IPS-20b (cell line): ENCODE data around the gene GAK.

Experiments used
- H3K27ac ChIP-seq: one replicate; pipeline ENCODE4 v1.5.1; 2013; ENCODE audit warnings: low read length
- H3K27me3 ChIP-seq: 2 replicates; pipeline ENCODE4 v1.6.1; 2013; ENCODE audit warnings: mild to moderate bottlenecking, low read length, inconsistent platforms; ENCODE audit not compliant: insufficient read depth
- H3K36me3 ChIP-seq: 2 replicates; pipeline ENCODE4 v1.6.1; 2013; ENCODE audit warnings: low read depth, mild to moderate bottlenecking, inconsistent platforms, low read length, moderate library complexity; ENCODE audit not compliant: insufficient read depth
- H3K4me1 ChIP-seq: 2 replicates; pipeline ENCODE4 v1.6.1; 2013; ENCODE audit warnings: mild to moderate bottlenecking, control low read depth, inconsistent platforms, low read length, moderate library complexity; ENCODE audit not compliant: insufficient read depth
- H3K4me3 ChIP-seq: 2 replicates; pipeline ENCODE4 v1.5.1; 2013; ENCODE audit warnings: mild to moderate bottlenecking, low read length, inconsistent platforms
- H3K9ac ChIP-seq: 2 replicates; pipeline ENCODE4 v1.6.1; 2013; ENCODE audit warnings: low read depth, mild to moderate bottlenecking, inconsistent platforms, low read length, moderate library complexity
- H3K9me3 ChIP-seq: 2 replicates; pipeline ENCODE4 v1.6.1; 2013; ENCODE audit warnings: mild to moderate bottlenecking, low read depth, low read length, inconsistent platforms; ENCODE audit not compliant: insufficient read depth

GAK gene

GRCh38 chr4:895596-895995, 36.5 kb downstream of the GAK start:
- no peak overlapping the region for H3K4me3 ChIP-seq
- H3K27ac ChIP-seq = no peak overlapping the region
- no peak overlapping the region for H3K9ac ChIP-seq
- peaks cover 6% of the 10 kb centered on the region; the same call in 1 of the 2 replicates for H3K36me3 ChIP-seq
- H3K4me1 ChIP-seq = no peaks in the 10 kb centered on the region
- H3K27me3 ChIP-seq = no peaks in the 10 kb centered on the region
- H3K9me3 ChIP-seq = no peaks in the 10 kb centered on the region

GRCh38 chr4:893995-894705, 38.0 kb downstream of the GAK start:
- Histone ChIP-seq H3K27me3 (no peaks in the 10 kb centered on the region), H3K4me1 (no peaks in the 10 kb centered on the region), H3K27ac (no peak overlapping the region), H3K4me3 (no peak overlapping the region), H3K9me3 (no peaks in the 10 kb centered on the region), H3K36me3 (peaks cover 8% of the 10 kb centered on the region; the same call in 1 of the 2 replicates), H3K9ac (no peak overlapping the region)

GRCh38 chr4:893276-893994, 38.7 kb downstream of the GAK start:
- Histone ChIP-seq H3K36me3 (peaks cover 14% of the 10 kb centered on the region; the same call in 1 of the 2 replicates), H3K27me3 (no peaks in the 10 kb centered on the region), H3K9me3 (no peaks in the 10 kb centered on the region), H3K4me1 (no peaks in the 10 kb centered on the region), H3K4me3 (no peak overlapping the region), H3K9ac (no peak overlapping the region), H3K27ac (no peak overlapping the region)

- H3K9me3 ChIP-seq = no peaks in the 10 kb centered on the region
- no peaks in the 10 kb centered on the region for H3K4me1 ChIP-seq
- H3K9ac ChIP-seq = no peak overlapping the region
- no peak overlapping the region for H3K27ac ChIP-seq
- H3K36me3 ChIP-seq = peaks cover 14% of the 10 kb centered on the region; the same call in 1 of the 2 replicates
- H3K27me3 ChIP-seq = no peaks in the 10 kb centered on the region
- H3K4me3 ChIP-seq = no peak overlapping the region
Measured at GRCh38 chr4:892780-893179, 39.3 kb downstream of the GAK start.

DNA sequence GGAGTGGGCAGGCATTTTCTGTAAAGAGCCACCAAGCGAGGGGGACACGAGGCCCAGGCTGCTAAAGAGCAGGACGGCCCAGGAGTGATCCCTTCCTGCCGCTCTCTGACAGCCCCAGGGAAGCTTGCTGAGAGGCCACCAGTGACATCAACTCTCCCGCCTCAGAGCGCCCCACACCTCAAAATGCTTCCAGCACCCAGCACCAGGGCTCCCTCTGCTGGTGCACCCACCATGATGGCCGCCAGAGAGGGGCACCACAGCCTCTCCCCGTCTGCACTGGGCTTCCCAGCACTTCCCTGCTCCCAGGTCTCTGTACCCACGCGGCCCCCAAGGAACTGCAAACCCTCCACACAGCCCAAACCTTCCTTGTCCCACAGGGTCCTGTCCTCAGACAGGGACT, 40.4 kb downstream of the GAK start:
- Histone ChIP-seq H3K9me3 (no peaks in the 10 kb centered on the region), H3K9ac (no peak overlapping the region), H3K4me3 (no peak overlapping the region), H3K27me3 (no peaks in the 10 kb centered on the region), H3K36me3 (peaks cover 8% of the 10 kb centered on the region; the same call in 1 of the 2 replicates), H3K4me1 (no peaks in the 10 kb centered on the region), H3K27ac (no peak overlapping the region)

- Histone ChIP-seq H3K4me1 (no peaks in the 10 kb centered on the region), H3K27ac (no peak overlapping the region), H3K27me3 (no peaks in the 10 kb centered on the region), H3K9ac (no peak overlapping the region), H3K4me3 (no peak overlapping the region), H3K36me3 (peaks cover 8% of the 10 kb centered on the region; the same call in 1 of the 2 replicates), H3K9me3 (no peaks in the 10 kb centered on the region)
Measured at GRCh38 chr4:890036-890695, 42.0 kb downstream of the GAK start.

DNA sequence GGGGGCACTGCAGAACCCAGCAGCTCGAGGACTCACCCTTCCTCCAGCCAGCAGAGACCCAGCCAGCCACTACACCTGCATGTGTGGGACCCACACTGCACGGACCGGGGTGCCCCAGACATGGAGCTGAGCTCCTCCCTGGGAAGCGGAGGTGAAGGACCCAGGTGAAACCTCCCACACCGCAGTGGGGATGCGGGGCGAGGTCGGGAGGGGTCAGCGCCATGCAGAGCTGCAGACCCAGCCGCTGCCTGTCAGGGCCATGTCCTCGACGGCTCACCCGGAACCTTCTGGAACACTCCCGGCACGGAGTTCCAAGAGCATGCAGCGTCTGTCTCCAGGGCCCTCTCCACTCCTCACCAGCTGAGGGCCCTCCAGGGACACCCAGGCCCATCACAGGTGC, 42.6 kb downstream of the GAK start:
- Histone ChIP-seq H3K4me3 (no peak overlapping the region), H3K9me3 (no peaks in the 10 kb centered on the region), H3K36me3 (peaks cover 8% of the 10 kb centered on the region; the same call in 1 of the 2 replicates), H3K9ac (no peak overlapping the region), H3K4me1 (no peaks in the 10 kb centered on the region), H3K27ac (no peak overlapping the region), H3K27me3 (no peaks in the 10 kb centered on the region)

DNA sequence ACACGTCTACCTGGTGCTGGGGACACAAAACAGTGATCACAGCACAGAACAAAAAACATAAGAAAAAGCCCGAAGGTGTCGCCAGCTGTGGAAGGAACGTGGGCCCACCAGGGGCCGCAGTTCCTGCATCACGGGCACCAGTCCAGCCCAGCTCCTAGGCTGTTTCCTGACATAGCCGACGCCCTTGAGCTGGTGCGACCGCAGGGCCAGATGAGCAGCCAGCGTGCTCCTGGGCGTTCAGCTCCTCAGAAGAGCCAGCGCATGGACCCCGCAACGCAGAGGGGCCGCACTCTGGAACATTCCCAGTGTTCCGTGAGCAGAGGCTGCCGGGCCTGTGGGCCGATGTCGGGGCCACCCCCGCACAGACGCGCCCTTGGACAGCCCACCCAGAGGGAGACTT, 44.1 kb downstream of the GAK start:
- Histone ChIP-seq H3K9ac (no peak overlapping the region), H3K27ac (no peak overlapping the region), H3K4me3 (no peak overlapping the region), H3K36me3 (peaks cover 8% of the 10 kb centered on the region; the same call in 1 of the 2 replicates), H3K9me3 (no peaks in the 10 kb centered on the region), H3K27me3 (no peaks in the 10 kb centered on the region), H3K4me1 (no peaks in the 10 kb centered on the region)

- H3K4me3 ChIP-seq = no peak overlapping the region
- no peak overlapping the region for H3K9ac ChIP-seq
- H3K36me3 ChIP-seq = 0 out of 2 replicates have a peak, but pooled peaks cover 8% of the 10 kb centered on the region
- H3K27ac ChIP-seq = no peak overlapping the region
- H3K9me3 ChIP-seq = no peaks in the 10 kb centered on the region
- no peaks in the 10 kb centered on the region for H3K27me3 ChIP-seq
- H3K4me1 ChIP-seq = no peaks in the 10 kb centered on the region
Measured at GRCh38 chr4:887034-887763, 44.9 kb downstream of the GAK start.

- Histone ChIP-seq H3K4me3 (no peak overlapping the region), H3K9me3 (no peaks in the 10 kb centered on the region), H3K27me3 (no peaks in the 10 kb centered on the region), H3K27ac (no peak overlapping the region), H3K36me3 (0 out of 2 replicates have a peak, but pooled peaks cover 10% of the 10 kb centered on the region), H3K4me1 (no peaks in the 10 kb centered on the region), H3K9ac (no peak overlapping the region)
Measured at GRCh38 chr4:886244-886643, 45.9 kb downstream of the GAK start.

DNA sequence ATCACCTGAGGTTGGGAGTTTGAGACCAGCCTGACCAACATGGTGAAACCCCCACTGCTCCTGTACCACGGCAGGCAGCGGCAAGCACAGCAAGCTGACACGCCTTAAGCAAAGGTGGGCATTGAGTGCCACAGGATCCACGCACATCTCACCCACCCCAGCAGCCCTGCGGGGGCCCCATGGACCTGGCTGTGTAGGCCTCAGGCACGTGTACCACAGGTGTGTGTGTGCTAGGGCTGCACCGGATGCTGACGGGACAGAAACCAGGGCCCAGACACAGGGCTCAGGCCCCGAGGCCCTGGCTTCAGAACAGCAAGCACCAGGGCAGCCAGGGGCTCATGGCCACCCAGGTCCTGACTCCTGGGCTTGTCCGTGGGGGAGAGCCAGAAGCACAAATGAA, 46.8 kb downstream of the GAK start:
- Histone ChIP-seq H3K9ac (no peak overlapping the region), H3K9me3 (no peaks in the 10 kb centered on the region), H3K27ac (no peak overlapping the region), H3K36me3 (peaks cover 12% of the 10 kb centered on the region; the same call in 1 of the 2 replicates), H3K4me1 (no peaks in the 10 kb centered on the region), H3K4me3 (no peak overlapping the region), H3K27me3 (no peaks in the 10 kb centered on the region)
